ENCODE results near the gene BTBD7. TPM values are rescaled to one million over a fixed set of nuclear protein-coding genes. Genes with fewer than 3 reads are reported as not detected.
A peak's percentile ranks its signal among the peaks of the same experiment; 100 is the strongest.

The BTBD7 gene
- total RNA-seq, 1 donor from 2014 or later = 53.2 TPM

DNA sequence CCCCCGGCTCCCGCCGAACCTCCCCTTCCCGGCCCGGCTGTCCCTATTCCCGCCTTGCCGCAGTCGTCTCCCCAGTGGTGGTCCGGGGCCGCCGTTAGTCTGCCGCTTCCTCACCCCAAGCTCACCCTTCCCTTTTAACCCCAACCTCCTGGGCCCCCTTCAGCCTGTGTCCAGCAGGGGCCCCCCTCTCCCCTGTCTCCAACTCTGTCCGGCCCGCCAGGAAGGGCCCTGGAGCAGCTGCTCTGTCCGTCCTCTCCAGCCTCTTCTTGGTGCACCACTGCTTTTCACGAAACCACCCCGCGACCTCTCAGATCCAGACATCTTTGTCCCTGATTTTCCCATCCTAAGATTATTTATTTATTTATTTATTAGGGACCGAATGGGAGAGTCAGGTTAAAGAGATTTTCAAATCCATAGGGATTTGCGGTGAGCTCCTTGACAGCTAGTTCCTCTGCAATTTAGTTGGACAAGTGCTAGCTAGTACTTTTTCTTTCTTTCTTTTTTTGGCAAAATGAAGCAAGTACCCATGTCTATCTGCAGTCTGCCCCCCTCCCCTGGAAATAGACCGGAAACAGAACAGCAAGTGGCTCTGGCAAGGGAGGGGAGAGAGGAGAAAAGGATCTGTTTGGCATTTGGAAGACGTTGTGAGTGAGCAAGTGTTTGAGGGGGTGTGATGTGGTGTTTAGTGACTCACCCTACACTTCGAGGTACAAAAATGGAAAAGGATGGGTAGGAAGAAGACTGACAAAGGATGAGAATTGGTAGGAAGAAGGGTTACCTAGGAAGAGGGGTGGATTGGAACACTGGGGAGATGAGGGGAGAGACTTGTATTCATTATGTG lies 125.1 kb downstream of the BTBD7 start:
- H3K27ac Mint-ChIP-seq (ENCODE audit: unreplicated experiment) = no peak overlapping the region
- Histone ChIP-seq H3K27ac (ENCODE audit: low read depth, low read length) (peak overlapping the region; percentile 56), H3K79me2 (ENCODE audit: insufficient read depth, low read length) (peaks cover 53% of the 10 kb centered on the region), H3K4me1 (ENCODE audit: insufficient read depth, low read length) (peaks cover 3% of the 10 kb centered on the region), H2AFZ (ENCODE audit: low read depth, low read length) (peak overlapping the region; percentile 97), H3K4me2 (ENCODE audit: low read length) (peak overlapping the region; percentile 86), H4K20me1 (ENCODE audit: insufficient read depth, low read length) (no peaks in the 10 kb centered on the region), H3K9ac (ENCODE audit: low read length) (peak overlapping the region; percentile 93), H3K9me3 (ENCODE audit: insufficient read depth, low read depth, low read length) (no peaks in the 10 kb centered on the region), H3K4me3 (ENCODE audit: insufficient read depth, low read depth, low read length) (peak overlapping the region; percentile 94), H3K27me3 (ENCODE audit: insufficient read depth, low read length) (no peaks in the 10 kb centered on the region), H3K36me3 (ENCODE audit: insufficient read depth, low read length) (peaks cover 9% of the 10 kb centered on the region)
- FAIRE-seq (no peak), DNase-seq (ENCODE audit: low read depth) (peak; percentile 58)
- peaks cover 5% of the 10 kb centered on the region for H3K4me1 Mint-ChIP-seq (ENCODE audit: low read depth, unreplicated experiment)
- no peaks in the 10 kb centered on the region for H3K36me3 Mint-ChIP-seq (ENCODE audit: low read depth, unreplicated experiment)
- H3K9me3 Mint-ChIP-seq (ENCODE audit: unreplicated experiment) = no peaks in the 10 kb centered on the region
- no peaks in the 10 kb centered on the region for H3K27me3 Mint-ChIP-seq (ENCODE audit: low read depth, unreplicated experiment)
- H3K4me3 Mint-ChIP-seq (ENCODE audit: unreplicated experiment) = peak overlapping the region; percentile 98
- TF ChIP-seq EZH2 (IDR thresholded peaks at IDR 0.05; ENCODE audit: insufficient read depth, low read length) = no peak
- TF ChIP-seq, protein P1, sequence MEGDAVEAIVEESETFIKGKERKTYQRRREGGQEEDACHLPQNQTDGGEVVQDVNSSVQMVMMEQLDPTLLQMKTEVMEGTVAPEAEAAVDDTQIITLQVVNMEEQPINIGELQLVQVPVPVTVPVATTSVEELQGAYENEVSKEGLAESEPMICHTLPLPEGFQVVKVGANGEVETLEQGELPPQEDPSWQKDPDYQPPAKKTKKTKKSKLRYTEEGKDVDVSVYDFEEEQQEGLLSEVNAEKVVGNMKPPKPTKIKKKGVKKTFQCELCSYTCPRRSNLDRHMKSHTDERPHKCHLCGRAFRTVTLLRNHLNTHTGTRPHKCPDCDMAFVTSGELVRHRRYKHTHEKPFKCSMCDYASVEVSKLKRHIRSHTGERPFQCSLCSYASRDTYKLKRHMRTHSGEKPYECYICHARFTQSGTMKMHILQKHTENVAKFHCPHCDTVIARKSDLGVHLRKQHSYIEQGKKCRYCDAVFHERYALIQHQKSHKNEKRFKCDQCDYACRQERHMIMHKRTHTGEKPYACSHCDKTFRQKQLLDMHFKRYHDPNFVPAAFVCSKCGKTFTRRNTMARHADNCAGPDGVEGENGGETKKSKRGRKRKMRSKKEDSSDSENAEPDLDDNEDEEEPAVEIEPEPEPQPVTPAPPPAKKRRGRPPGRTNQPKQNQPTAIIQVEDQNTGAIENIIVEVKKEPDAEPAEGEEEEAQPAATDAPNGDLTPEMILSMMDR (IDR thresholded peaks at IDR 0.05; ENCODE audit: insufficient read depth, low read depth, low read length) = no peak

DNA sequence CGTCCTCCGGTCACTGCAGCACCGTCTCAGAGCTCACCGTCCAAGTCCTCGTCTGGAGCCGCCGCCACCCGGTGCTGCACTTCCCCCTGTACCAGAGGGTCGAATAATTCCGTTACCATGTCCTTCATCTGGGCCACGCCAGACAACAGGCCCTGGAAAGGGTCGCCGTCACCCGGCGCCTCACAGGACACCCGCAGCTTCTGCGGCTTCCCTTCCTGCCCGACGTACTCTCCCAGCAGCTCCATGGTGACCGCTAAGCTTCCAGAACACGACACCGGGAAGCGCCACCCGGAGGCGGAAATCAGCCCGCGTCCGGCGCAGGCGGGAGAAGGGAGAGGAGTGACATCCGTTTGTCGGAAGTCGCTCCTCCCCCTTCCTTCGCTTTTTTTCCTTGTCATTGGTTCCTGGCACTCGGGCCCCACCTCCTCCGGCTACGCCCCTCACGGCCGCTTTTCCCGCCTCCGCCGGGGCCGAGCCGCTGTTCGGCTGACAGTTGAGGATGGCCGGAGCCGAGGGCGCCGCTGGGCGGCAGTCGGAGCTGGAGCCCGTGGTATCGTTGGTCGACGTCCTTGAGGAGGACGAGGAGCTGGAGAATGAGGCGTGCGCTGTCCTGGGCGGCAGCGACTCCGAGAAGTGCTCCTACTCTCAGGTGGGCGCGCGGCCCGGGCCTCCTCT lies 125.9 kb downstream of the BTBD7 start, which contains the start of the genes GON7 and UBR7:
TSS of gene GON7 (minus strand) at position 273 of the 675 bp plus-strand sequence. CDS start at position 245, 28 bp downstream.
TSS of gene UBR7 (plus strand) at position 464 of the 675 bp plus-strand sequence. CDS start at position 500, 36 bp downstream.
- Histone ChIP-seq H3K4me2 (ENCODE audit: low read length) (peak within 1 kb of the TSS; percentile 86), H3K27me3 (ENCODE audit: insufficient read depth, low read length) (no peaks in the 10 kb centered on the region), H3K27ac (ENCODE audit: low read depth, low read length) (peak within 1 kb of the TSS; percentile 83), H3K9ac (ENCODE audit: low read length) (peak within 1 kb of the TSS; percentile 93), H3K9me3 (ENCODE audit: insufficient read depth, low read depth, low read length) (no peaks in the 10 kb centered on the region), H3K4me1 (ENCODE audit: insufficient read depth, low read length) (peaks cover 3% of the 10 kb centered on the region), H3K36me3 (ENCODE audit: insufficient read depth, low read length) (peaks cover 2% of the 10 kb centered on the region), H3K4me3 (ENCODE audit: insufficient read depth, low read depth, low read length) (peak within 1 kb of the TSS; percentile 94), H3K79me2 (ENCODE audit: insufficient read depth, low read length) (peaks cover 53% of the 10 kb centered on the region), H2AFZ (ENCODE audit: low read depth, low read length) (peak within 1 kb of the TSS; percentile 97), H4K20me1 (ENCODE audit: insufficient read depth, low read length) (no peaks in the 10 kb centered on the region)
- Mint-ChIP-seq H3K27ac (ENCODE audit: unreplicated experiment) (peak within 1 kb of the TSS; percentile 81), H3K36me3 (ENCODE audit: low read depth, unreplicated experiment) (no peaks in the 10 kb centered on the region), H3K27me3 (ENCODE audit: low read depth, unreplicated experiment) (no peaks in the 10 kb centered on the region), H3K9me3 (ENCODE audit: unreplicated experiment) (no peaks in the 10 kb centered on the region), H3K4me3 (ENCODE audit: unreplicated experiment) (peak within 1 kb of the TSS; percentile 98), H3K4me1 (ENCODE audit: low read depth, unreplicated experiment) (peaks cover 5% of the 10 kb centered on the region)
- no peak for FAIRE-seq
- TF ChIP-seq, protein P1 (IDR thresholded peaks at IDR 0.05; ENCODE audit: insufficient read depth, low read depth, low read length) = no peak
- no peak for TF ChIP-seq EZH2 (IDR thresholded peaks at IDR 0.05; ENCODE audit: insufficient read depth, low read length)
- peak; percentile 93 for DNase-seq (ENCODE audit: low read depth)

All from astrocyte (in vitro differentiated cells and primary cell).